Heart right ventricle (tissue), 16 donors: ENCODE data around the gene TRDN. TPM values are rescaled to one million over a fixed set of nuclear protein-coding genes. Genes with fewer than 3 reads are reported as not detected.

ENCODE experiments used
- ATAC-seq, 8 donors: fragments of 200-7000 bp; cut with Tn5 transposase; one replicate each; pipeline ENCODE4 v1.9.1; 2020; ENCODE audit warnings: mild to moderate bottlenecking in 8 of 8, moderate library complexity in 8 of 8, moderate number of reproducible peaks in 1 of 8
- DNase-seq, 2 donors: peaks; one replicate each; pipeline ENCODE4 v3.0.0-alpha.2; 2020
- H3K27ac ChIP-seq, 10 donors: fragments of 200-600 bp; sonication (generic) in 2 of 10; one replicate each; pipeline versions ENCODE4 v1.5.0 to v1.8.0; 2020 to 2022; ENCODE audit warnings: mild to moderate bottlenecking in 3 of 10
- H3K27me3 ChIP-seq, 7 donors: fragments of 200-600 bp; one replicate each; pipeline ENCODE4 v1.8.0; 2021 to 2022; ENCODE audit warnings: mild to moderate bottlenecking in 2 of 7
- H3K36me3 ChIP-seq, 9 donors: fragments of 200-600 bp; sonication (generic) in 1 of 9; one replicate each; pipeline versions ENCODE4 v1.5.0 to v1.8.0; 2020 to 2022; ENCODE audit warnings: mild to moderate bottlenecking in 2 of 9
- H3K4me1 ChIP-seq, 9 donors: fragments of 200-600 bp; sonication (generic) in 1 of 9; one replicate each; pipeline versions ENCODE4 v1.5.0 to v1.8.0; 2020 to 2022; ENCODE audit warnings: mild to moderate bottlenecking in 4 of 9
- H3K4me3 ChIP-seq, 10 donors: fragments of 200-600 bp; sonication (generic) in 2 of 10; one replicate each; pipeline versions ENCODE4 v1.5.0 to v1.8.0; 2020 to 2022; ENCODE audit warnings: mild to moderate bottlenecking in 7 of 10, moderate library complexity in 2 of 10
- H3K9me3 ChIP-seq, 11 donors: fragments of 200-600 bp in 10 of 11; sonication (generic) in 2 of 11; one replicate each; pipeline versions ENCODE4 v1.5.0 to v1.8.0; 2013 to 2022; ENCODE audit warnings: mild to moderate bottlenecking in 2 of 11, control low read depth in 1 of 11, moderate library complexity in 1 of 11
- CTCF ChIP-seq, 9 donors: fragments of 200-600 bp; sonication (generic) in 2 of 9; IDR thresholded peaks; one replicate each; pipeline versions ENCODE4 v1.5.0 to v1.8.0; 2021 to 2022; ENCODE audit warnings: antibody characterized with exemption in 9 of 9, mild to moderate bottlenecking in 5 of 9, moderate library complexity in 1 of 9
- WGBS, 2 donors: extraction: QIAGEN DNeasy Blood & Tissue Kit; methylation state at CpG; one replicate each; pipeline ENCODE4 v1.1.7; 2013; ENCODE audit warnings: inconsistent platforms in 1 of 2; 5-methylcytosine and 5-hydroxymethylcytosine counted together
- intact Hi-C, 10 donors: fragments of 100-400 bp; cut with DNase I; formaldehyde crosslinking; loops; one replicate each; pipeline versions ENCODE4 v1.11.1 to v1.14.2; 2022
- polyA plus RNA-seq, 2 donors: library from polyadenylated mRNA; stranded (reverse); fragments of 200-250 nt; gene quantifications; one replicate each; pipeline ENCODE4 v1.2.3, GENCODE V29; 2013
- total RNA-seq, 10 donors: library from RNA; stranded (reverse); fragmentation: NEBNext Ultra II Directional in 3 of 10; extraction: Animal tissue kit (Norgen Biotek cat#: 25700) in 3 of 10; gene quantifications; one replicate each; pipeline versions ENCODE4 v1.2.1 to v1.2.4, GENCODE V29; 2021 to 2023
- donor health status: Arrhythmogenic right ventricular cardiomyopathy.
- donor health status: ischemic (EF 13 %, LVEDD 7.1; RV severe dilation, severe dysfunction).
- donor health status: healthy with polysubstance abuse.
- donor health status: DM: no; HTN: yes; CAD: no.
- donor health status: DM: no; HTN: no; CAD: no.
- donor health status: ischemic (EF 25% LVEDD 6.9; RV normal size, moderate dysfunction).
- donor health status: ischemic (EF 25% LVEDD 5.7; RV mildly dilated, moderate dysfunction).
- donor health status: healthy.
- donor health status: DM: yes; HTN: yes; CAD: no.
- donor health status: Ischemic cardiomyopathy.
- donor health status: ischemic (EF 35%, LVEDD 5.7; RV mildly dilated, moderate dysfunction).
- donor health status: nonischemic (EF 11% LVEDD 7.7; RV severe dilation, severe dysfunction).
- donor health status: DM: yes; HTN: yes; CAD: no.
- donor health status: PGD.
- donor health status: ischemic (EF 29% LVEDD 5.4; RV normal size, mild dysfunction).
- donor health status: nonischemic (EF 23%, LVEDD 6.1; RV moderate dilation, normal function).

TRDN gene
- total and polyA plus RNA-seq, 12 donors, result 37.6 to 1,141 (median 437) TPM

GRCh38 chr6:123203928-123204327 is 432.8 kb downstream of the TRDN start:
- WGBS, 2 donors, result 59 to 64% methylated on average over 1 of the region's 1 CpG
- intact Hi-C loops, result loop anchor here in 1 of 10 donors (5.0 kb wide), 1 partner anchor 1008 kb away; no protein-coding TSS in a partner anchor
- no peak overlapping the region for H3K4me3 ChIP-seq

GRCh38 chr6:123201869-123202372 is 434.8 kb downstream of the TRDN start:
- 89 to 91% methylated on average over 18 of the region's 18 CpGs for WGBS, 2 donors
- Histone ChIP-seq H3K36me3 (no peaks in the 10 kb centered on the region), H3K4me1 (no peaks in the 10 kb centered on the region), H3K27me3 (no peaks in the 10 kb centered on the region), H3K27ac (no peak overlapping the region), H3K4me3 (no peak overlapping the region), H3K9me3 (peaks cover 0 to 26% (median 0%) of the 10 kb centered on the region in 11 donors)
- DNase-seq (no peak), ATAC-seq (no peak)
- intact Hi-C loops, result loop anchor here in 1 of 10 donors (5.0 kb wide), 1 partner anchor 1010 kb away; no protein-coding TSS in a partner anchor
- no peak for TF ChIP-seq CTCF (IDR thresholded peaks at IDR 0.05)

More at GRCh38 chr6:123203928-123204327, 432.8 kb downstream of the TRDN start:
- no peaks in the 10 kb centered on the region for H3K4me1 ChIP-seq
- no peak for ATAC-seq
- TF ChIP-seq CTCF (IDR thresholded peaks at IDR 0.05), result no peak
- no peak for DNase-seq
- H3K36me3 ChIP-seq, result no peaks in the 10 kb centered on the region
- no peak overlapping the region for H3K27ac ChIP-seq
- peaks cover 0 to 26% (median 0%) of the 10 kb centered on the region in 11 donors for H3K9me3 ChIP-seq
- H3K27me3 ChIP-seq, result no peaks in the 10 kb centered on the region

GRCh38 chr6:123193298-123193697 is 443.5 kb downstream of the TRDN start:
- ATAC-seq (no peak), DNase-seq (no peak)
- Histone ChIP-seq H3K4me3 (no peak overlapping the region), H3K4me1 (no peaks in the 10 kb centered on the region), H3K9me3 (peaks cover 0 to 2% (median 0%) of the 10 kb centered on the region in 11 donors), H3K36me3 (no peaks in the 10 kb centered on the region), H3K27ac (no peak overlapping the region), H3K27me3 (no peaks in the 10 kb centered on the region)
- no peak for TF ChIP-seq CTCF (IDR thresholded peaks at IDR 0.05)
- intact Hi-C loops, result no loop called here

DNA sequence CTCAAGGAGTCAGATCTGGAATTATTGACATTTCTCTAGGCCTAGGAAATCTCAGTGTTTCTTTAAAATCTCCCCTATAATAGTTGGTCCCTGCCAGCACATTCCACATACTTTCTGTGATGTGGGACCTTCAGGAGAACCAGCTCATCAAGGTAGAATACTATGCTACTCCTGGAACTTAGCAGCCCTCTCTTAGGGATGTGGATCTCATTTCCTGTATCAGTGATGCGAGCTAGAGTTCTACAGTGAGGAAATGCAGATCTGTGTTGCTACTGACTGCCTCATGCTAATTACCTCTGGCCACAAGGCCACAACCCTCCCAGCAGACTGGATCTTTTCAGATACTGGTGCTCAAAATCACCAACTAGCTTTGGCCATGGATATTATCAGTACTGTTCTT is 446.9 kb downstream of the TRDN start:
- Histone ChIP-seq H3K4me1 (no peaks in the 10 kb centered on the region), H3K9me3 (peaks cover 0 to 26% (median 8%) of the 10 kb centered on the region in 11 donors), H3K27me3 (no peaks in the 10 kb centered on the region), H3K4me3 (no peak overlapping the region), H3K36me3 (no peaks in the 10 kb centered on the region), H3K27ac (no peak overlapping the region)
- ATAC-seq, result no peak
- intact Hi-C loops, result no loop called here
- WGBS, 2 donors, result 60 to 79% methylated on average over 1 of the region's 1 CpG
- no peak for TF ChIP-seq CTCF (IDR thresholded peaks at IDR 0.05)
- no peak for DNase-seq
